ENCODE results near the gene USP10. TPM values are rescaled to one million over a fixed set of nuclear protein-coding genes. Genes with fewer than 3 reads are reported as not detected.

Gene USP10
- total RNA-seq, 4 donors from 2014 or later: 44.6 to 89.6 (median 55.9) TPM

DNA sequence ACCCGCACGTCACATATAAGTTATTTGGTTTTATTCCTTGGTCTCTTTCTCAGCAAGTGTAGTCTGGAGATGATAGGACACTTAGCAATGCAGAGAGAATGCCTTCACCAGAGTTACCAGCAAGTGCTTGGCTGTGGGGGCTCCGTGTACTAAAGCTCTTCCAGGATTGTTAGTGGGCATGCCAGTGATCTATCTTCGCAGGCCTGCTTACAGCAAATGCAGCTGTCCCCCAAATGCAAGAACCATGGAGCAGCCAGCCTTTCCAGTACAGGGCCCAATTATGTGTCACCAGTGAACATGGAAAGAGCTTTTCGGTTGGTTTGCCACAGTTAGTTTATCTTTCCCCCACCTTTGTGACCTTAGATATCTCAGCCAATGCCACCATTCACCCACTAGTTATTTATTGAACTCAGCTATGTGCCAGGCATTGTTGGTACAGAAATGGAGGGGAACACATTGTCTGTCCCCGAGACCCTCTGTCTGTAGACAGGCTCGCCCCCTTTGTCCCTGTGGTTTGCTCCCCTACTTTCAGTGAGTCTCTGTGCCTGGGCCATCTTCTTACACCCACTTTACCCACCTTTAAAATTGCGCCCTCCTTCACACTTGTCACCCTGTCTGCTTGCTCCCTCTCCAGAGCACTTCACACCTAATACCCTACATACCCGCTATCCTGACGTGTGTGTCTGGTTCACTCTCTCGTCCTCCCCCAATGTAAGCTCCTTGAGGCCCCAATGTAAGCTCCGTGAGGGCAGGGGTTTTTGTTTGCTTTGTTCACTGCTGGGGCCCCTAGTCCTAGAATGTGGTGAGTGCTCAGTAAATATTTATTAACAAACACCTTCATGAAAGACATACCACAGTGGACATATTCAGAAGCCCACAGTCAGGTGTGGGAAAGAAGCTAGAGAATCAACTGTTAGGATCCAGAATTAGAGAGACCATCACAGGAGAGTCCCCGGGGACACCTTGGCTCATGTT is 13.3 kb downstream of the USP10 start:
- no peak for DNase-seq (ENCODE audit: low spot score)
- TF ChIP-seq CTCF (IDR thresholded peaks at IDR 0.05): no peak
- no peak for ATAC-seq (ENCODE audit: low FRiP score)

- ATAC-seq (ENCODE audit: low FRiP score): no peak
- no peak for TF ChIP-seq CTCF (IDR thresholded peaks at IDR 0.05)
- no peak for DNase-seq (ENCODE audit: low spot score)
These were observed 14.2 kb downstream of the USP10 start for GRCh38 chr16:84714028-84714427.

GRCh38 chr16:84715424-84715823 is 15.6 kb downstream of the USP10 start:
- no peak for DNase-seq (ENCODE audit: low spot score)
- ATAC-seq (ENCODE audit: low FRiP score): no peak
- TF ChIP-seq CTCF (IDR thresholded peaks at IDR 0.05): no peak

GRCh38 chr16:84715854-84716253 is 16.1 kb downstream of the USP10 start:
- no peak for DNase-seq (ENCODE audit: low spot score)

GRCh38 chr16:84716740-84717139 is 16.9 kb downstream of the USP10 start:
- no peak for DNase-seq (ENCODE audit: low spot score)
- TF ChIP-seq CTCF (IDR thresholded peaks at IDR 0.05): no peak
- ATAC-seq (ENCODE audit: low FRiP score): no peak

More at GRCh38 chr16:84715854-84716253, 16.1 kb downstream of the USP10 start:
- no peak for TF ChIP-seq CTCF (IDR thresholded peaks at IDR 0.05)
- ATAC-seq (ENCODE audit: low FRiP score): no peak

- no peak for TF ChIP-seq CTCF (IDR thresholded peaks at IDR 0.05)
- no peak for DNase-seq (ENCODE audit: low spot score)
- ATAC-seq (ENCODE audit: low FRiP score): no peak
These were observed 17.7 kb downstream of the USP10 start for GRCh38 chr16:84717484-84717883.

DNA sequence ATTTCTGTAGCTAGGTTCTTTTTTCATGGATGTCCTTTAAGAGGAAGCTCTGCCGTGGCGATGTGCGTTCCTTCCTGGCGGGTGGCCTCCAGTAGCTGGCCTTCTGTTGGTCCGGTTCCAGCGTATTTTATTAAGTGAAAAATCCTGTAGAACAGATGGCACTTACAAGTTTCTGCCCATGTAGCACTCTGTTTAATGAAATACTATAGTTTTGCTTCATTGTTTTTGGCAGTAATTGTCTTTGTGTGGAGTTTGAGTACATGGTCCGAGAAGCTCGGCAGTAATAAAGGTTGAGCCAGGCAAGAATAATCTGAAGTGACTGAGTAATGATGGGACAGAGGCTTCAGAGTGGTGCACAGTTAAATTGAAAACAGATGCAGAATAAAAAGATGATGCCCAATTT is 20.4 kb downstream of the USP10 start:
- DNase-seq (ENCODE audit: low spot score): no peak
- no peak for ATAC-seq (ENCODE audit: low FRiP score)
- TF ChIP-seq CTCF (IDR thresholded peaks at IDR 0.05): no peak

Data from omental fat pad (tissue), 4 donors.